ENCODE measurements around the gene FOXN4.
A peak's percentile ranks its signal among the peaks of the same experiment; 100 is the strongest.

The FOXN4 gene

DNA sequence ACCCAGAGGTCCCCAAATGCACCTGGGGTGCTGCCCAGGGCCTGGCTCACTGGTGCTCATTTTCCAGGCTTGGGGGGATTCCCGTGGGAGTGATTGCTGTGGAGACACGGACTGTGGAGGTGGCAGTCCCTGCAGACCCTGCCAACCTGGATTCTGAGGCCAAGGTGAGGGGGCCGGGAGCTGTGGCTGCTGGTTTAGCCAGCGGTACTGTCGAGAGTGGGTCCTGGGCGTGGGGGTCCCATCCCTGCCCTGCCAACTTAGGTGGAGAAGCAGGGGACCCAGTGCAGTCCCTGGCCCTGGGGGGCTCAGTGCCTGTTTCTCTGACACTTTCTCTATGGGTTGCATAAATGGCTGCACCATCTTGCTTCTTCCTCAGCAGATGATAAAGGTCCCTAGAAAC is 50.9 kb downstream of the FOXN4 start:
- DNase-seq (ENCODE audit: low spot score), result no peak

GRCh38 chr12:109256011-109256410 is 53.1 kb downstream of the FOXN4 start:
- DNase-seq (ENCODE audit: low spot score), result no peak

GRCh38 chr12:109255377-109255776 is 53.7 kb downstream of the FOXN4 start:
- peak; percentile 35 for DNase-seq (ENCODE audit: low spot score)

DNA sequence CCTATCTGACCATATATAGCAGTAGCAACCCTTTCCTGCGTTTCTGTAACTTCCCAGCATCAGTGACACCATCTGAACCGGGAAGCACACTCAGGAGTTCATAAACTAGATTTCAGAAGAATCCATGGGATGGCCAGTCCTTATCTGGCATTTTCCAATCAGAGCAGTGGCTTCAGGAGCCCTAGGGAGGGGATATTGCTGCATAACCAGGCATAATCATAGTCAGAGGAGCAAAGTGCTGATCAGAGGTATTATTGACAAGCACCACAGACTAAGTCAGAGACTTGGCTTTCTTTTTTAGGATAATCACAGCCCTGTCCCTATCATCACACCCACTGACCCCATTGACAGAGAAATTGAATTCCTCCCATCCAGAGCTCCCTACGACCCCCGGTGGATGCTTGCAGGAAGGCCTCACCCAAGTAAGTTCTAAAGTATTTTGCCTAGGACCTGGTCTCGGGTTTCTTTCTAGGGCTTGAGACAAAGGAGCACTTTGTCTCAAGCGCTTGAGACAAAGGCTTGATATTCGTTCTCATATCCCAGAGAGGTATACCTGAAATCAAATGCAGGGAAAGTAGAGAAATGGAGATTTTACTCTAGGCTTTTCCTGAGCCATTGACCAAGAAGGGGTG is 55.1 kb downstream of the FOXN4 start:
- DNase-seq (ENCODE audit: low spot score), result no peak

DNA sequence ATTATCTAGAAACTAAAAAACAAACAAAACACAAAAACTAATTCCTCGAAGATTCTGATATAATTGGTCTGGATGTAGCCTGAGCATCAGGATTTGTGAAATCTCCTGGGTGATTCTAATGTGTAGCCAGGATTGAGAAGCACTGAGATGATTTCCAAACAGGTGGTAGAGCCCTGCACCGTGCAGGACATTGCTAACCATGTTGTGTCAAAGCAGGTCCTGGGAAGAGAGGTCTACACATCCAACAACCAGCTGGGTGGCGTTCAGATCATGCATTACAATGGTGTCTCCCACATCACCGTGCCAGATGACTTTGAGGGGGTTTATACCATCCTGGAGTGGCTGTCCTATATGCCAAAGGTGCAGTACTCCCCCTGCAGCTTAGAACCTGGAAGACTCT is 56.3 kb downstream of the FOXN4 start:
- DNase-seq (ENCODE audit: low spot score), result no peak

DNA sequence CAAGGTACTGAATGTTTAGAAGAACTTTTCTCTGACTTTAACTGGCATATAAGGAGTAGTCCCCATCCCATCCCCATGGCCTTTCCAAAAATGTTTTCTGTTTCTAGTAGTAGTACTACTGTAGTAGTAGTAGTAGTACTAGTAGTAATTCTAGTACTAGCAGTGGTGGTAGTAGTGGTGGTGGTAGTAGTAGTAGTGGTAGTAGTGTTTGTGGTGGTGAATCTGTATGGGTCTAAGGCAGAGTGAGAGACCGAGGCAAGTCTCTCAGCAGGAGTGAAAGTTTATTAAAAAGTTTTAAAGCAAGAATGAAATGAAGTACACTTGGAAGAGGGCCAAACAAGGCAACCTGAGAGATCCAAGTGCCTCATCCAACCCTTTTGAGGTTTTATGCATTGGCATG is 58.6 kb downstream of the FOXN4 start:
- no peak for DNase-seq (ENCODE audit: low spot score)

GRCh38 chr12:109247831-109248654 is 61.0 kb downstream of the FOXN4 start:
- DNase-seq (ENCODE audit: low spot score), result no peak

DNA sequence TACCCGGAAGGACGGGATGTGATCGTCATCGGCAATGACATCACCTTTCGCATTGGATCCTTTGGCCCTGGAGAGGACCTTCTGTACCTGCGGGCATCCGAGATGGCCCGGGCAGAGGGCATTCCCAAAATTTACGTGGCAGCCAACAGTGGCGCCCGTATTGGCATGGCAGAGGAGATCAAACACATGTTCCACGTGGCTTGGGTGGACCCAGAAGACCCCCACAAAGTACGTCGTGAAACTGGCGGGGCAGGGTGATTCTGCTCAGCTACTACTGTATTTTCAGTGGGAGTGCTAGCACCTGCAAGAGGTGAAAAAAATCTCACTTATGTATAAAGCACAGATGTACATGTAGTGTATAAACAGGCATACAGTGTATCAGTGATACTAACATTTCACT is 62.9 kb downstream of the FOXN4 start:
- no peak for DNase-seq (ENCODE audit: low spot score)

DNA sequence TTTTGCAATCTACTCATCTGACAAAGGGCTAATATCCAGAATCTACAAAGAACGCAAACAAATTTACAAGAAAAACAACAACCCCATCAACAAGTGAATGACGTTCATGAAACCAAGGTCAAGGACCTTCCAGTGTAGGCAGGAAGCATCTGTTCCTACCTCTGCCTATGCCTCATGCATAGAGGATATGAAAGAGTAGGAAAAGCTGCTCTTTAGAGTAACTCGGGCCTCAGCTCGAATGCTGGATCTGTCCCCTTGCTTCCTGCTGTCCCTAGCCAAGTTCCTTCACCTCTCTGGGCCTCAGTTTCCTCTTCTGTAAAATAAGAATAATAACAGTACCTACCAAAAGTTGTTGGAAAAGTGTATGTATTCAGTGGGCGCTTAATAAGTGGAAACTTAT is 65.0 kb downstream of the FOXN4 start:
- no peak for DNase-seq (ENCODE audit: low spot score)

DNA sequence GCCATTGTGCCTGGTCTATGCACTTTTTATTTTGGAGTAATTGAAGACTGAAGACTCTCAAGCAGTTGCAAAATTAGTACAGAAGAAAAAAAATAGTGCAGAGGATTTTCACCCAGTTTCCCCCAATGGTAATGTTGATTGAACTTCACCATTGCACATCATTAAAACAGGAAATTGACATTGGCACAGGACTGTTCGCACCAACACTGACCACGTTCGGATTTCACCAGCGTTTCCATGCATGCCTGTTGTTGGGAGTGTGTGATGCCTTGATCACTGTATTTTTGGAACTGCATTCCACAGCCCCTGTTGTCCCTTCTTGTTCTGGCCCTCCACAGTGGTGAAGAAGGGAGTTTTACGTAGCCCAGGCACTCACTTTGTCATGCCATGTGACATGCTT is 67.1 kb downstream of the FOXN4 start:
- no peak for DNase-seq (ENCODE audit: low spot score)

DNA sequence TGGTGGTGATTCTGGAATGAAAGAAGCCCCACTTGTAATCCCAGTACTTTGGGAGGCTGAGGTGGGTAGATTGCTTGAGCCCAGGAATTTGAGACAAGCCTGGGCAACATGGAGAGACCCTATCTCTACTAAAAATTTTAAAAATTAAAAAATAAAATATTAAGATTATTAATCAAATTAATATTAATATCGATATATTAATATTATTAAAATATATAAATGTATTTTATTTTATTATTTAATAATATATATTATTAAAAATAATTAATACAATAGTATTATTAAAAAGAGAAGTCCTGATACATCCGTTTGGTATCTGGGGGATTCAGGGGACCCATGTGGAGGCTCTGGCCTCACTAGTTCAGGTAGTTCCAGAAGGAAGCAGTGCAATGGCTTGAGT is 68.7 kb downstream of the FOXN4 start:
- no peak for DNase-seq (ENCODE audit: low spot score)

GRCh38 chr12:109239691-109240090 is 69.4 kb downstream of the FOXN4 start:
- DNase-seq (ENCODE audit: low spot score), result no peak

- DNase-seq (ENCODE audit: low spot score), result no peak
Measured at GRCh38 chr12:109239179-109239578, 69.9 kb downstream of the FOXN4 start.

DNA sequence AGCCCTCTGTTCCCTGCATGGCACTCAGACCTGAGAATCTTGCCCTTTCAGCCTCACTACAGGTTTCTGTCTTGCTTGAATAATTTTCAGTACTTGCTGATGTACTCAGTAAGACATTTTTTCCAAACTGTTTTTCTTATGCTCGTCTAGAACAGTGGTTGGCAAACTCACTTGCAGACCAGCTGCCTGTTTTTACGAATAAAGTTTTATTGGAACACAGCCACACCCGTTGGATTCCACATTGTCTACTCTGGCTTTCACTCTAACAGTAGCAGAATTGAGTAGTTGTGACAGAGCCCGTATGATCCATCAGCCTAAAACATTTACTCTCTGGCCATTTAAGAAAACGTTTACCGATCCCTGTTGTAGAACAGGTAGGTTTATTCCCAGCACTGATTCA is 72.8 kb downstream of the FOXN4 start:
- DNase-seq (ENCODE audit: low spot score), result no peak

- DNase-seq (ENCODE audit: low spot score), result no peak
Measured at GRCh38 chr12:109234012-109234411, 75.1 kb downstream of the FOXN4 start.

- DNase-seq (ENCODE audit: low spot score), result peak; percentile 83
Measured at GRCh38 chr12:109232731-109233130, 76.4 kb downstream of the FOXN4 start.

DNA sequence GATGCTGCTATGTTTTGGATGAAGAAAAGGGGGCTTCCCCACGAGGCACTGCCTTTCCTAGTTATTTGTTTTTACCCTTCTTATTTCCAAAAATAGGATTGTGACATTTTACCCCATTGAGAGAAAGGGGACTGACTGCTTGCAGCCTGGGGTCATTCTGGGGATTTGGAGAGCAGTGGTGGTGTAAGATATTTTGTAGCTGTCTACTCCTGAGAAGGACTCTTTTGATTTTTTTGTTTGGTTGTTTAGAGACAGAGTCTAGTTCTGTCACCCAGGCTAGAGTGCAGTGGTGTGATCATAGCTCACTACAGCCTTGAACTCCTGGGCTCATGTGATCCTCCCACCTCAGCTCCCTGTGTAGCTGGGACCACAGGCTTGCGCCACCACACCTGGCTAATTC is 78.9 kb downstream of the FOXN4 start:
- DNase-seq (ENCODE audit: low spot score), result no peak

DNA sequence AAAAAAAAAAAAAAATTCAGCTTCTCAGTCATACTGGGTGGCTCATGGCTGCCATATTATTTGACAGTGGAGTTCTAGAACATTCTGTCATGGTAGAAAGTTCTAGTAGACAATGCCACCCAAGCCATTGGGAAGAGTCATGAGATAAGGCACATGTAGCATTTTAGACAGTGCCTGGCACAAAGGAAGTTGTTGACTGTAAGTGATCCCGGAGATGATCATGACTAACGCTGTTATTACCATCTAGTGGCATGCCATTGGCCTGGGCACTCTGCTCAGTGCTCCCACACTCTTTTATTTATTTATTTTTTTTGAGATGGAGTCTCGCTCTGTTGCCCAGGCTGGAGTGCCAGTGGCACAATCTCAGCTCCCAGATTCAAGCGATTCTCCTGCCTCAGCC is 80.4 kb downstream of the FOXN4 start:
- DNase-seq (ENCODE audit: low spot score), result no peak
